ENCODE measurements around the gene PLCH1.

DNA sequence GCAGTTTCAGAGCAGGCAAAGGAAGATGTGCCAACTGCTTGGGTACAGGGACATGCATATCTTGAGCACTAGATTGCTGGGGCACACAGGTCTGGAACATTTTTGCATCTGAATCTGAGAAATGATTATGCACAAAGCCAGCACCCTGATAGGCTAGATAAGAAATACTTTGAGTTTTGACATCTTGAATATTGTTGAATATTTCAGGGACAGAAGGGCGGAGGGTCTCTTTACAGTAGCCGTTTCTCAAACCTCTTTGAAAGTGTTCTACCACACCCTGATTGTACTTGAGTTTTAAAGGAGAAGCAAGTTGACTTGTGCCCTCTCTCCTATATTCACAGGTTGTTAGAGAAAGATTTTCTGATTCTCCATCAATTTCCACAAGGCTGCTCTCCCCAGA lies 263.3 kb downstream of the PLCH1 start:
- TF ChIP-seq, protein P1, sequence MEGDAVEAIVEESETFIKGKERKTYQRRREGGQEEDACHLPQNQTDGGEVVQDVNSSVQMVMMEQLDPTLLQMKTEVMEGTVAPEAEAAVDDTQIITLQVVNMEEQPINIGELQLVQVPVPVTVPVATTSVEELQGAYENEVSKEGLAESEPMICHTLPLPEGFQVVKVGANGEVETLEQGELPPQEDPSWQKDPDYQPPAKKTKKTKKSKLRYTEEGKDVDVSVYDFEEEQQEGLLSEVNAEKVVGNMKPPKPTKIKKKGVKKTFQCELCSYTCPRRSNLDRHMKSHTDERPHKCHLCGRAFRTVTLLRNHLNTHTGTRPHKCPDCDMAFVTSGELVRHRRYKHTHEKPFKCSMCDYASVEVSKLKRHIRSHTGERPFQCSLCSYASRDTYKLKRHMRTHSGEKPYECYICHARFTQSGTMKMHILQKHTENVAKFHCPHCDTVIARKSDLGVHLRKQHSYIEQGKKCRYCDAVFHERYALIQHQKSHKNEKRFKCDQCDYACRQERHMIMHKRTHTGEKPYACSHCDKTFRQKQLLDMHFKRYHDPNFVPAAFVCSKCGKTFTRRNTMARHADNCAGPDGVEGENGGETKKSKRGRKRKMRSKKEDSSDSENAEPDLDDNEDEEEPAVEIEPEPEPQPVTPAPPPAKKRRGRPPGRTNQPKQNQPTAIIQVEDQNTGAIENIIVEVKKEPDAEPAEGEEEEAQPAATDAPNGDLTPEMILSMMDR (IDR thresholded peaks at IDR 0.05), result no peak
- TF ChIP-seq POLR2A (IDR thresholded peaks at IDR 0.05), result no peak
